Measurements from ENCODE around the gene ADGRL2. TPM values are rescaled to one million over a fixed set of nuclear protein-coding genes. Genes with fewer than 3 reads are reported as not detected.

ADGRL2 gene
- total RNA-seq, 1 donor from 2014 or later, result 48.9 TPM

GRCh38 chr1:81948495-81948894 lies 147.8 kb downstream of the ADGRL2 start:
- no peak overlapping the region for H3K27ac ChIP-seq
- peaks cover 0 to 4% of the 10 kb centered on the region in 2 donors for H3K36me3 ChIP-seq
- H3K4me1 ChIP-seq, result peaks cover 0 to 14% of the 10 kb centered on the region in 2 donors
- no peak for TF ChIP-seq CTCF (IDR thresholded peaks at IDR 0.05)
- no peaks in the 10 kb centered on the region for H3K9me3 ChIP-seq
- no peaks in the 10 kb centered on the region for H3K27me3 ChIP-seq
- intact Hi-C loops (cut with DNase I), result loop anchor here (5.0 kb wide), 1 partner anchor 146 kb away; the partner anchor contains the start of gene ADGRL2
- H3K4me3 ChIP-seq, result no peak overlapping the region
- DNase-seq (ENCODE audit: low spot score in 2 of 2), result no peak

- Histone ChIP-seq H3K36me3 (peaks cover 0 to 4% of the 10 kb centered on the region in 2 donors), H3K27ac (no peak overlapping the region), H3K4me3 (no peak overlapping the region), H3K9me3 (no peaks in the 10 kb centered on the region), H3K4me1 (peaks cover 0 to 14% of the 10 kb centered on the region in 2 donors), H3K27me3 (no peaks in the 10 kb centered on the region)
- no peak for DNase-seq (ENCODE audit: low spot score in 2 of 2)
- TF ChIP-seq CTCF (IDR thresholded peaks at IDR 0.05), result no peak
- intact Hi-C loops (cut with DNase I), result loop anchor here (5.0 kb wide), 1 partner anchor 147 kb away; the partner anchor contains the start of gene ADGRL2
These were observed 148.7 kb downstream of the ADGRL2 start for GRCh38 chr1:81949421-81949820.

GRCh38 chr1:81950037-81950436 lies 149.3 kb downstream of the ADGRL2 start:
- intact Hi-C loops (cut with DNase I), result no loop called here
- Histone ChIP-seq H3K27me3 (no peaks in the 10 kb centered on the region), H3K4me1 (peaks cover 0 to 14% of the 10 kb centered on the region in 2 donors), H3K36me3 (peaks cover 0 to 4% of the 10 kb centered on the region in 2 donors), H3K4me3 (no peak overlapping the region), H3K27ac (no peak overlapping the region), H3K9me3 (no peaks in the 10 kb centered on the region)
- no peak for TF ChIP-seq CTCF (IDR thresholded peaks at IDR 0.05)
- no peak for DNase-seq (ENCODE audit: low spot score in 2 of 2)

- Histone ChIP-seq H3K4me1 (peaks cover 0 to 11% of the 10 kb centered on the region in 2 donors), H3K27me3 (no peaks in the 10 kb centered on the region), H3K4me3 (no peak overlapping the region), H3K9me3 (no peaks in the 10 kb centered on the region), H3K27ac (no peak overlapping the region), H3K36me3 (peaks cover 0 to 4% of the 10 kb centered on the region in 2 donors)
- no peak for TF ChIP-seq CTCF (IDR thresholded peaks at IDR 0.05)
- intact Hi-C loops (cut with DNase I), result no loop called here
- no peak for DNase-seq (ENCODE audit: low spot score in 2 of 2)
These were observed 150.0 kb downstream of the ADGRL2 start for GRCh38 chr1:81950591-81951244.

GRCh38 chr1:81954534-81955020 lies 153.8 kb downstream of the ADGRL2 start:
- no peak for TF ChIP-seq CTCF (IDR thresholded peaks at IDR 0.05)
- no peak for DNase-seq (ENCODE audit: low spot score in 2 of 2)
- H3K36me3 ChIP-seq, result peaks cover 0 to 8% of the 10 kb centered on the region in 2 donors
- no peaks in the 10 kb centered on the region for H3K27me3 ChIP-seq
- peaks cover 0 to 2% of the 10 kb centered on the region in 2 donors for H3K4me1 ChIP-seq
- intact Hi-C loops (cut with DNase I), result no loop called here
- H3K27ac ChIP-seq, result no peak overlapping the region
- H3K9me3 ChIP-seq, result no peaks in the 10 kb centered on the region
- no peak overlapping the region for H3K4me3 ChIP-seq

All from ascending aorta (tissue), 2 donors.